Osteoblast (primary cell): Measurements from ENCODE around the gene ZFHX3. TPM values are rescaled to one million over a fixed set of nuclear protein-coding genes. Genes with fewer than 3 reads are reported as not detected.
A peak's percentile ranks its signal among the peaks of the same experiment; 100 is the strongest.

Experiments
- DNase-seq: peaks from one replicate; pipeline ENCODE4 v3.0.0; 2011; ENCODE audit warnings: low spot score, mixed read lengths; ENCODE audit not compliant: insufficient read length; ENCODE audit errors: missing footprints
- H2AFZ ChIP-seq: 2 replicates; pipeline ENCODE4 v1.6.0; 2011; ENCODE audit warnings: mild to moderate bottlenecking, low read length
- H3K27ac ChIP-seq: 2 replicates; pipeline ENCODE4 v1.5.1; 2011; ENCODE audit warnings: mild to moderate bottlenecking, low read depth, low read length, moderate library complexity
- H3K27me3 ChIP-seq: 2 replicates; pipeline ENCODE4 v1.6.0; 2012; ENCODE audit warnings: mild to moderate bottlenecking, control low read depth, inconsistent platforms, low read length, moderate library complexity; ENCODE audit not compliant: insufficient read depth
- H3K36me3 ChIP-seq: 2 replicates; pipeline ENCODE4 v1.5.1; 2011; ENCODE audit warnings: mild to moderate bottlenecking, low read length, control low read depth, moderate library complexity; ENCODE audit not compliant: insufficient read depth
- H3K4me1 ChIP-seq: 2 replicates; pipeline ENCODE4 v1.5.1; 2011; ENCODE audit warnings: mild to moderate bottlenecking, low read length, control low read depth, moderate library complexity; ENCODE audit not compliant: insufficient read depth
- H3K4me2 ChIP-seq: 2 replicates; pipeline ENCODE4 v1.6.0; 2011; ENCODE audit warnings: mild to moderate bottlenecking, low read length; ENCODE audit not compliant: insufficient read depth
- H3K4me3 ChIP-seq: fragments of 200-600 bp; sonication (generic); 3 replicates; pipeline ENCODE4 v1.5.1; 2012; ENCODE audit warnings: mild to moderate bottlenecking, low read length, inconsistent platforms; ENCODE audit not compliant: insufficient read depth
- H3K79me2 ChIP-seq: 2 replicates; pipeline ENCODE4 v1.6.0; 2012; ENCODE audit warnings: mild to moderate bottlenecking, low read length, control low read depth, inconsistent platforms; ENCODE audit not compliant: insufficient read depth
- H3K9me3 ChIP-seq: 2 replicates; pipeline ENCODE4 v1.5.1; 2011; ENCODE audit warnings: low read depth, low read length, control low read depth
- H4K20me1 ChIP-seq: 2 replicates; pipeline ENCODE4 v1.6.0; 2012; ENCODE audit warnings: mild to moderate bottlenecking, low read length, control low read depth; ENCODE audit not compliant: insufficient read depth
- CTCF ChIP-seq: IDR thresholded peaks from 2 replicates; pipeline ENCODE4 v1.5.1; 2011; ENCODE audit warnings: mild to moderate bottlenecking, low read depth, low read length, moderate library complexity; ENCODE audit errors: extremely low read depth
- total RNA-seq: library from RNA; depleted of rRNA; stranded (reverse); fragments of >200 nt; gene quantifications from 2 replicates; pipeline ENCODE4 v1.2.3, GENCODE V29; 2012

ZFHX3 gene
- total RNA-seq, 1 donor, result 14.5 TPM

- peaks cover 26% of the 10 kb centered on the region for H4K20me1 ChIP-seq
- H3K27ac ChIP-seq, result no peak overlapping the region
- no peak overlapping the region for H3K4me2 ChIP-seq
- no peaks in the 10 kb centered on the region for H3K9me3 ChIP-seq
- peaks cover 19% of the 10 kb centered on the region for H3K36me3 ChIP-seq
- peaks cover 80% of the 10 kb centered on the region for H3K79me2 ChIP-seq
- no peak for TF ChIP-seq CTCF
- peaks cover 18% of the 10 kb centered on the region for H3K4me1 ChIP-seq
- H3K27me3 ChIP-seq, result no peaks in the 10 kb centered on the region
- no peak overlapping the region for H2AFZ ChIP-seq
- no peak overlapping the region for H3K4me3 ChIP-seq
- DNase-seq, result no peak
These were observed 91.5 kb downstream of the ZFHX3 start for GRCh38 chr16:72956124-72957064.

- peaks cover 31% of the 10 kb centered on the region for H3K36me3 ChIP-seq
- H3K27ac ChIP-seq, result peak overlapping the region; percentile 65
- no peaks in the 10 kb centered on the region for H3K9me3 ChIP-seq
- no peak overlapping the region for H3K4me3 ChIP-seq
- peaks cover 29% of the 10 kb centered on the region for H4K20me1 ChIP-seq
- peaks cover 18% of the 10 kb centered on the region for H3K4me1 ChIP-seq
- peak overlapping the region; percentile 54 for H3K4me2 ChIP-seq
- peak; percentile 97 for DNase-seq
- H2AFZ ChIP-seq, result no peak overlapping the region
- peaks cover 85% of the 10 kb centered on the region for H3K79me2 ChIP-seq
- no peak for TF ChIP-seq CTCF
- no peaks in the 10 kb centered on the region for H3K27me3 ChIP-seq
These were observed 95.1 kb downstream of the ZFHX3 start for GRCh38 chr16:72952811-72953271.

GRCh38 chr16:72952404-72952803 lies 95.5 kb downstream of the ZFHX3 start:
- Histone ChIP-seq H3K27ac (peak overlapping the region; percentile 65), H3K9me3 (no peaks in the 10 kb centered on the region), H3K4me2 (peak overlapping the region; percentile 54), H4K20me1 (peaks cover 29% of the 10 kb centered on the region), H3K27me3 (no peaks in the 10 kb centered on the region), H3K4me1 (peaks cover 18% of the 10 kb centered on the region), H3K4me3 (no peak overlapping the region), H3K36me3 (peaks cover 30% of the 10 kb centered on the region), H2AFZ (no peak overlapping the region), H3K79me2 (peaks cover 88% of the 10 kb centered on the region)
- TF ChIP-seq CTCF, result no peak
- no peak for DNase-seq

- no peak overlapping the region for H3K4me3 ChIP-seq
- H3K27me3 ChIP-seq, result no peaks in the 10 kb centered on the region
- no peak overlapping the region for H2AFZ ChIP-seq
- no peak for DNase-seq
- peaks cover 18% of the 10 kb centered on the region for H3K4me1 ChIP-seq
- H3K36me3 ChIP-seq, result peaks cover 27% of the 10 kb centered on the region
- peaks cover 88% of the 10 kb centered on the region for H3K79me2 ChIP-seq
- peaks cover 29% of the 10 kb centered on the region for H4K20me1 ChIP-seq
- no peaks in the 10 kb centered on the region for H3K9me3 ChIP-seq
- TF ChIP-seq CTCF, result no peak
- peak overlapping the region; percentile 65 for H3K27ac ChIP-seq
- no peak overlapping the region for H3K4me2 ChIP-seq
These were observed 96.0 kb downstream of the ZFHX3 start for GRCh38 chr16:72951916-72952315.
